H9 (cell line): ENCODE data around the gene PDCD4. TPM values are rescaled to one million over a fixed set of nuclear protein-coding genes. Genes with fewer than 3 reads are reported as not detected.

ENCODE experiments used
- DNase-seq: peaks from one replicate; pipeline ENCODE4 v3.0.0-alpha.2; 2017
- H2AFZ ChIP-seq: one replicate; pipeline ENCODE4 v1.6.1; 2013; ENCODE audit warnings: mild to moderate bottlenecking, low read length, control low read depth, moderate library complexity
- H2AK5ac ChIP-seq: 2 replicates; pipeline ENCODE4 v1.6.1; 2013; ENCODE audit warnings: low read length, control low read depth, mixed read lengths; ENCODE audit not compliant: insufficient read length
- H2BK120ac ChIP-seq: one replicate; pipeline ENCODE4 v1.6.1; 2013; ENCODE audit warnings: low read depth, mild to moderate bottlenecking, low read length, control low read depth, inconsistent platforms; ENCODE audit not compliant: poor library complexity, severe bottlenecking
- H2BK12ac ChIP-seq: 2 replicates; pipeline ENCODE4 v1.6.1; 2013; ENCODE audit warnings: low read length, control low read depth, mixed read lengths, low read depth; ENCODE audit not compliant: insufficient read length
- H2BK15ac ChIP-seq: 2 replicates; pipeline ENCODE4 v1.6.1; 2013; ENCODE audit warnings: low read depth, low read length, control low read depth
- H2BK20ac ChIP-seq: one replicate; pipeline ENCODE4 v1.6.1; 2013; ENCODE audit warnings: low read depth, mild to moderate bottlenecking, low read length, control low read depth, inconsistent platforms; ENCODE audit not compliant: poor library complexity, severe bottlenecking
- H2BK5ac ChIP-seq: 2 replicates; pipeline ENCODE4 v1.6.1; 2013; ENCODE audit warnings: low read length, control low read depth, mixed read lengths; ENCODE audit not compliant: insufficient read length
- H3K14ac ChIP-seq: 2 replicates; pipeline ENCODE4 v1.6.1; 2013; ENCODE audit warnings: low read length, control low read depth; ENCODE audit not compliant: insufficient read depth
- H3K18ac ChIP-seq: 2 replicates; pipeline ENCODE4 v1.6.1; 2013; ENCODE audit warnings: low read depth, mild to moderate bottlenecking, mixed read lengths, low read length, control low read depth; ENCODE audit not compliant: insufficient read length
- H3K23ac ChIP-seq: 2 replicates; pipeline ENCODE4 v1.6.1; 2013; ENCODE audit warnings: low read length, control low read depth, mixed read lengths, low read depth; ENCODE audit not compliant: insufficient read length
- H3K23me2 ChIP-seq: 2 replicates; pipeline ENCODE4 v1.6.1; 2013; ENCODE audit warnings: low read depth, mild to moderate bottlenecking, mixed read lengths, low read length, control low read depth; ENCODE audit not compliant: insufficient read length, poor library complexity, severe bottlenecking
- H3K27ac ChIP-seq: 2 replicates; pipeline ENCODE4 v1.5.1; 2013; ENCODE audit warnings: low read length, control low read depth, mixed read lengths, low read depth; ENCODE audit not compliant: insufficient read length
- H3K27me3 ChIP-seq: 2 replicates; pipeline ENCODE4 v1.6.1; 2013; ENCODE audit warnings: low read length, control low read depth, inconsistent platforms; ENCODE audit not compliant: insufficient read depth
- H3K4ac ChIP-seq: 2 replicates; pipeline ENCODE4 v1.6.1; 2013; ENCODE audit warnings: low read depth, mild to moderate bottlenecking, control low read depth, inconsistent platforms, low read length, moderate library complexity
- H3K4me1 ChIP-seq: 2 replicates; pipeline ENCODE4 v1.6.1; 2013; ENCODE audit warnings: low read length, control low read depth, inconsistent platforms; ENCODE audit not compliant: insufficient read depth
- H3K4me2 ChIP-seq: 2 replicates; pipeline ENCODE4 v1.6.1; 2013; ENCODE audit warnings: low read length, control low read depth, mixed read lengths; ENCODE audit not compliant: insufficient read length, insufficient read depth
- H3K56ac ChIP-seq: 2 replicates; pipeline ENCODE4 v1.6.1; 2013; ENCODE audit warnings: low read depth, mild to moderate bottlenecking, mixed read lengths, low read length, control low read depth; ENCODE audit not compliant: insufficient read length
- H3K79me1 ChIP-seq: 2 replicates; pipeline ENCODE4 v1.6.1; 2013; ENCODE audit warnings: low read depth, mild to moderate bottlenecking, moderate library complexity, low read length, control low read depth, inconsistent platforms; ENCODE audit not compliant: insufficient read depth, poor library complexity, severe bottlenecking
- H3K79me2 ChIP-seq: 2 replicates; pipeline ENCODE4 v1.6.1; 2013; ENCODE audit warnings: low read length, control low read depth, inconsistent platforms; ENCODE audit not compliant: insufficient read depth
- H3K9ac ChIP-seq: 2 replicates; pipeline ENCODE4 v1.6.1; 2013; ENCODE audit warnings: low read length, control low read depth, mixed read lengths; ENCODE audit not compliant: insufficient read length; ENCODE audit errors: extremely low read depth
- H3K9me3 ChIP-seq: one replicate; pipeline ENCODE4 v1.6.1; 2013; ENCODE audit warnings: low read depth, low read length, inconsistent platforms; ENCODE audit not compliant: control insufficient read depth
- H3T11ph ChIP-seq: one replicate; pipeline ENCODE4 v1.6.1; 2013; ENCODE audit warnings: mild to moderate bottlenecking, low read length, control low read depth, inconsistent platforms
- H4K20me1 ChIP-seq: one replicate; pipeline ENCODE4 v1.6.1; 2013; ENCODE audit not compliant: control insufficient read depth, insufficient read length, insufficient read depth
- H4K5ac ChIP-seq: 2 replicates; pipeline ENCODE4 v1.6.1; 2013; ENCODE audit warnings: low read depth, mild to moderate bottlenecking, mixed read lengths, low read length, control low read depth; ENCODE audit not compliant: insufficient read length
- H4K8ac ChIP-seq: replicated peaks from 2 replicates; pipeline ENCODE4 v1.6.1; 2013; ENCODE audit warnings: low read length, control low read depth, mixed read lengths, low read depth; ENCODE audit not compliant: insufficient read length
- H4K91ac ChIP-seq: 2 replicates; pipeline ENCODE4 v1.6.1; 2013; ENCODE audit warnings: low read depth, mild to moderate bottlenecking, moderate library complexity, mixed read lengths, low read length, control low read depth; ENCODE audit not compliant: insufficient read length
- H3K27ac Mint-ChIP-seq, 3 experiments: 2 replicates in 2 of 3; 3 replicates in 1 of 3; pipeline ENCODE4 v1.8.0; 2020 to 2021; ENCODE audit warnings: mixed read lengths in 3 of 3, mild to moderate bottlenecking in 1 of 3, moderate library complexity in 1 of 3
- H3K27me3 Mint-ChIP-seq: 2 replicates; pipeline ENCODE4 v1.8.0; 2021; ENCODE audit warnings: low read depth, mild to moderate bottlenecking, moderate library complexity, mixed read lengths
- H3K36me3 Mint-ChIP-seq, 3 experiments: 2 replicates in 2 of 3; 3 replicates in 1 of 3; pipeline ENCODE4 v1.8.0; 2020 to 2021; ENCODE audit warnings: low read depth in 3 of 3, mixed read lengths in 3 of 3; ENCODE audit not compliant: insufficient read depth in 1 of 3
- H3K4me1 Mint-ChIP-seq, 2 experiments: 2 replicates each; pipeline ENCODE4 v1.8.0; 2020; ENCODE audit warnings: mixed read lengths in 2 of 2
- H3K4me3 Mint-ChIP-seq, 2 experiments: 2 replicates in 1 of 2; 3 replicates in 1 of 2; pipeline ENCODE4 v1.8.0; 2020 to 2021; ENCODE audit warnings: mild to moderate bottlenecking in 2 of 2, mixed read lengths in 2 of 2, moderate library complexity in 1 of 2
- H3K9me3 Mint-ChIP-seq, 2 experiments: 2 replicates in 1 of 2; 3 replicates in 1 of 2; pipeline ENCODE4 v1.8.0; 2020; ENCODE audit warnings: mild to moderate bottlenecking in 2 of 2, mixed read lengths in 2 of 2, moderate library complexity in 1 of 2
- WGBS: extraction: QIAGEN DNeasy Blood & Tissue Kit; methylation state at CpG from one replicate; pipeline ENCODE4 v1.1.7; 2013; ENCODE audit warnings: missing lambda C conversion rate, low lambda C conversion rate, mixed read lengths; ENCODE audit not compliant: insufficient read length; ENCODE audit errors: extremely low coverage; 5-methylcytosine and 5-hydroxymethylcytosine counted together
- total RNA-seq: library from RNA; stranded (reverse); gene quantifications from 2 replicates; pipeline ENCODE4 v1.2.1, GENCODE V29; 2021
- TF ChIP-seq, protein P1 (sequence below): fragments of 200-600 bp; sonication (generic); conservative IDR thresholded peaks from 3 replicates; pipeline ENCODE4 v1.8.0; 2021; ENCODE audit warnings: antibody characterized with exemption, mild to moderate bottlenecking

PDCD4 gene
- total RNA-seq, 1 experiment from 2014 or later, result 29.3 TPM

DNA sequence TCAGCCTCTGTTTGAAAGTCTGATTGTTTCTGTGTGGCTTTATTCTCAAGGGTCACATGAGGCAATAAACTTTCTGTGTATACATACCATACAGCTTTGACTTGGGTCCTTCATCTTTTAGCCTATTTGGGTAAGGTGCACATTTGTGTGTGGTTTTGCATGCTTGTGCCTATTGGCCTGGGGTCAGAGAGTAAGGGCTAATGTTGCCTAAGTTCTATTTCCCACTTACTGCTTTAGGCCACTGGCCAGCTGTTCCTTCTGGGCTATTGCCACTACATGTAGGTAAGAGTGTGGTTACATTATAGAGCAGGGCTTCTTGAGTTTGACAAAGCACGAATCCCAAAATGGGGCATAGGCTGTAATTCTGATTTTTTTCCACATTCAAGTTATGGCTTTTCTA is 25.5 kb downstream of the PDCD4 start:
- no peak overlapping the region for H4K5ac ChIP-seq
- no peaks in the 10 kb centered on the region for H3K79me1 ChIP-seq
- H2BK12ac ChIP-seq, result no peak overlapping the region
- H4K20me1 ChIP-seq, result no peaks in the 10 kb centered on the region
- no peaks in the 10 kb centered on the region for H3K79me2 ChIP-seq
- Mint-ChIP-seq H3K27me3 (no peaks in the 10 kb centered on the region), H3K4me1 (no peaks in the 10 kb centered on the region), H3K4me3 (no peak overlapping the region), H3K36me3 (peaks cover 2 to 22% (median 21%) of the 10 kb centered on the region in 3 experiments; a peak in 5 of 7 replicates), H3K9me3 (no peaks in the 10 kb centered on the region), H3K27ac (no peak overlapping the region)
- no peak overlapping the region for H2BK15ac ChIP-seq
- H2BK120ac ChIP-seq, result no peak overlapping the region
- no peaks in the 10 kb centered on the region for H3K23me2 ChIP-seq
- no peak overlapping the region for H3K4me2 ChIP-seq
- no peaks in the 10 kb centered on the region for H3K4me1 ChIP-seq
- H2AK5ac ChIP-seq, result no peak overlapping the region
- H3K23ac ChIP-seq, result no peak overlapping the region
- no CpG with 5 or more reads among the region's 1 CpG for WGBS
- DNase-seq, result no peak
- H3K27ac ChIP-seq, result no peak overlapping the region
- H3K56ac ChIP-seq, result no peak overlapping the region
- no peak overlapping the region for H3K18ac ChIP-seq
- no peak overlapping the region for H2BK5ac ChIP-seq
- TF ChIP-seq, protein P1, sequence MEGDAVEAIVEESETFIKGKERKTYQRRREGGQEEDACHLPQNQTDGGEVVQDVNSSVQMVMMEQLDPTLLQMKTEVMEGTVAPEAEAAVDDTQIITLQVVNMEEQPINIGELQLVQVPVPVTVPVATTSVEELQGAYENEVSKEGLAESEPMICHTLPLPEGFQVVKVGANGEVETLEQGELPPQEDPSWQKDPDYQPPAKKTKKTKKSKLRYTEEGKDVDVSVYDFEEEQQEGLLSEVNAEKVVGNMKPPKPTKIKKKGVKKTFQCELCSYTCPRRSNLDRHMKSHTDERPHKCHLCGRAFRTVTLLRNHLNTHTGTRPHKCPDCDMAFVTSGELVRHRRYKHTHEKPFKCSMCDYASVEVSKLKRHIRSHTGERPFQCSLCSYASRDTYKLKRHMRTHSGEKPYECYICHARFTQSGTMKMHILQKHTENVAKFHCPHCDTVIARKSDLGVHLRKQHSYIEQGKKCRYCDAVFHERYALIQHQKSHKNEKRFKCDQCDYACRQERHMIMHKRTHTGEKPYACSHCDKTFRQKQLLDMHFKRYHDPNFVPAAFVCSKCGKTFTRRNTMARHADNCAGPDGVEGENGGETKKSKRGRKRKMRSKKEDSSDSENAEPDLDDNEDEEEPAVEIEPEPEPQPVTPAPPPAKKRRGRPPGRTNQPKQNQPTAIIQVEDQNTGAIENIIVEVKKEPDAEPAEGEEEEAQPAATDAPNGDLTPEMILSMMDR, result no peak
- H3K14ac ChIP-seq, result no peak overlapping the region
- no peak overlapping the region for H3K9ac ChIP-seq
- H2BK20ac ChIP-seq, result no peak overlapping the region
- no peaks in the 10 kb centered on the region for H3K9me3 ChIP-seq
- no peak overlapping the region for H3T11ph ChIP-seq
- no peak overlapping the region for H2AFZ ChIP-seq
- H4K8ac ChIP-seq, result no peak overlapping the region
- no peaks in the 10 kb centered on the region for H3K27me3 ChIP-seq
- no peak overlapping the region for H4K91ac ChIP-seq
- H3K4ac ChIP-seq, result no peak overlapping the region
